HL-60 (cell line): Measurements from ENCODE around the gene TNFAIP8.
A peak's percentile ranks its signal among the peaks of the same experiment; 100 is the strongest.

ENCODE experiments used
- DNase-seq, 2 experiments: peaks; one replicate each; pipeline ENCODE4 v3.0.0-alpha.2; 2010 to 2020; ENCODE audit warnings: low read depth in 1 of 2, low spot score in 1 of 2
- H3K27ac ChIP-seq: fragments of 250-450 bp; sonication (Bioruptor Pico); replicated peaks from 2 replicates; pipeline ENCODE4 v1.5.1; 2020; ENCODE audit warnings: mild to moderate bottlenecking, moderate library complexity
- H3K27me3 ChIP-seq: fragments of 250-450 bp; sonication (Bioruptor Pico); 2 replicates; pipeline ENCODE4 v1.5.1; 2021; ENCODE audit warnings: mild to moderate bottlenecking, moderate library complexity; ENCODE audit not compliant: insufficient read depth, poor library complexity, severe bottlenecking
- H3K4me3 ChIP-seq: replicated peaks from 2 replicates; pipeline ENCODE4 v1.5.1; 2011; ENCODE audit warnings: mild to moderate bottlenecking, control low read depth, low read length; ENCODE audit not compliant: insufficient read depth
- GABPA ChIP-seq: IDR thresholded peaks from 2 replicates; pipeline ENCODE4 v1.6.1; 2012; ENCODE audit warnings: low read depth
- POLR2AphosphoS5 ChIP-seq: IDR thresholded peaks from 2 replicates; pipeline ENCODE4 v1.6.1; 2012; ENCODE audit warnings: low read depth
- SPI1 ChIP-seq: IDR thresholded peaks from 2 replicates; pipeline ENCODE4 v1.6.1; 2012; ENCODE audit warnings: low read depth, mild to moderate bottlenecking, borderline replicate concordance
- TF ChIP-seq, protein P1 (sequence below): IDR thresholded peaks from 2 replicates; pipeline ENCODE4 v1.6.1; 2012; ENCODE audit warnings: low read depth; ENCODE audit not compliant: insufficient replicate concordance
- TF ChIP-seq, protein P2 (sequence below): IDR thresholded peaks from one replicate; pipeline ENCODE4 v1.5.1; 2011; ENCODE audit warnings: low read length, control low read depth, inconsistent platforms; ENCODE audit not compliant: insufficient read depth

Gene TNFAIP8

DNA sequence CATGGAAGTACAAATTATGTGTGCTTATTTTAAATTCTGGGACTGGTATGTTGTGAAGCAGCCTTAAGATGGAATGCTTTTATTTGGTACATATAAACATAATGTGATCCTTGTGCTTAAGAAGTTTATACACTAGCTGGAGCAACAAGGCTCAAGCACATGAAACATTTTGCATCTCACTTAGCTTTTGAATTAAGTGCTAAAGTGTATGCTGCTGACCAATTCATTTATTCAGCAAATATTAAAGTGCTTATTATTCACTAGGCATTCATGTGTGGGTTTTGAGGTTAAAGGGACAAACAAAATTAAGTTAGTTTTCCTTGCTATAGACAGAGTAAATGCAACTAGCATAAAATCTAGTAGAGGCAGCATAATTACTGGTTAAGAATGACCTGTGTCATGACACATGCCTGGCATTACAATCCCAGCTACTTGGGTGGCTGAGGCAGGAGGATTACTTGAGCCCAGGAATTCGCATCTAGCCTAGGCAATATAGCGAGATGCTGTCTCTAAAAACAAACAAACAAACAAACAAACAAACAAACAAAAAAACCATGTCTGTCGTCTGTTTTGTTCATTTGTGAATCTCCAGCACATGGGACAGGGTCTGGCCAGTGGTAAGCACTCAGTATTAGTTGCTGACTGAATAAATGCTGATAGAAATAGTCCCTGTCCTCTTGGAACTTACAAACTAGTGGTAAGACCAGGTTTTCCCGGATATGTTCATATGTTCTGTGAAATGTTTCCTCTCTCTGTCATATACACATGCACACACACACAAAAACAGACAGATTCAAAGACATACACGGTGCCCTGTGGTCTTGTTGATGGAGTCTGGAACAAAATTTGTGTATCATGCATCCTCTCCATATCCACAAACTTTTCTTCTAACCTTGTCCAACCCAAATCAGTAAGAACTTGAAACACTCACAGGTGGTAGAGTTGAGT, 41.9 kb upstream of the TNFAIP8 start:
- Histone ChIP-seq H3K4me3 (no peak overlapping the region), H3K27ac (peak overlapping the region; percentile 27), H3K27me3 (no peaks in the 10 kb centered on the region)
- TF ChIP-seq, protein P1, sequence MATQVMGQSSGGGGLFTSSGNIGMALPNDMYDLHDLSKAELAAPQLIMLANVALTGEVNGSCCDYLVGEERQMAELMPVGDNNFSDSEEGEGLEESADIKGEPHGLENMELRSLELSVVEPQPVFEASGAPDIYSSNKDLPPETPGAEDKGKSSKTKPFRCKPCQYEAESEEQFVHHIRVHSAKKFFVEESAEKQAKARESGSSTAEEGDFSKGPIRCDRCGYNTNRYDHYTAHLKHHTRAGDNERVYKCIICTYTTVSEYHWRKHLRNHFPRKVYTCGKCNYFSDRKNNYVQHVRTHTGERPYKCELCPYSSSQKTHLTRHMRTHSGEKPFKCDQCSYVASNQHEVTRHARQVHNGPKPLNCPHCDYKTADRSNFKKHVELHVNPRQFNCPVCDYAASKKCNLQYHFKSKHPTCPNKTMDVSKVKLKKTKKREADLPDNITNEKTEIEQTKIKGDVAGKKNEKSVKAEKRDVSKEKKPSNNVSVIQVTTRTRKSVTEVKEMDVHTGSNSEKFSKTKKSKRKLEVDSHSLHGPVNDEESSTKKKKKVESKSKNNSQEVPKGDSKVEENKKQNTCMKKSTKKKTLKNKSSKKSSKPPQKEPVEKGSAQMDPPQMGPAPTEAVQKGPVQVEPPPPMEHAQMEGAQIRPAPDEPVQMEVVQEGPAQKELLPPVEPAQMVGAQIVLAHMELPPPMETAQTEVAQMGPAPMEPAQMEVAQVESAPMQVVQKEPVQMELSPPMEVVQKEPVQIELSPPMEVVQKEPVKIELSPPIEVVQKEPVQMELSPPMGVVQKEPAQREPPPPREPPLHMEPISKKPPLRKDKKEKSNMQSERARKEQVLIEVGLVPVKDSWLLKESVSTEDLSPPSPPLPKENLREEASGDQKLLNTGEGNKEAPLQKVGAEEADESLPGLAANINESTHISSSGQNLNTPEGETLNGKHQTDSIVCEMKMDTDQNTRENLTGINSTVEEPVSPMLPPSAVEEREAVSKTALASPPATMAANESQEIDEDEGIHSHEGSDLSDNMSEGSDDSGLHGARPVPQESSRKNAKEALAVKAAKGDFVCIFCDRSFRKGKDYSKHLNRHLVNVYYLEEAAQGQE = no peak
- TF ChIP-seq, protein P2, sequence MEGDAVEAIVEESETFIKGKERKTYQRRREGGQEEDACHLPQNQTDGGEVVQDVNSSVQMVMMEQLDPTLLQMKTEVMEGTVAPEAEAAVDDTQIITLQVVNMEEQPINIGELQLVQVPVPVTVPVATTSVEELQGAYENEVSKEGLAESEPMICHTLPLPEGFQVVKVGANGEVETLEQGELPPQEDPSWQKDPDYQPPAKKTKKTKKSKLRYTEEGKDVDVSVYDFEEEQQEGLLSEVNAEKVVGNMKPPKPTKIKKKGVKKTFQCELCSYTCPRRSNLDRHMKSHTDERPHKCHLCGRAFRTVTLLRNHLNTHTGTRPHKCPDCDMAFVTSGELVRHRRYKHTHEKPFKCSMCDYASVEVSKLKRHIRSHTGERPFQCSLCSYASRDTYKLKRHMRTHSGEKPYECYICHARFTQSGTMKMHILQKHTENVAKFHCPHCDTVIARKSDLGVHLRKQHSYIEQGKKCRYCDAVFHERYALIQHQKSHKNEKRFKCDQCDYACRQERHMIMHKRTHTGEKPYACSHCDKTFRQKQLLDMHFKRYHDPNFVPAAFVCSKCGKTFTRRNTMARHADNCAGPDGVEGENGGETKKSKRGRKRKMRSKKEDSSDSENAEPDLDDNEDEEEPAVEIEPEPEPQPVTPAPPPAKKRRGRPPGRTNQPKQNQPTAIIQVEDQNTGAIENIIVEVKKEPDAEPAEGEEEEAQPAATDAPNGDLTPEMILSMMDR = no peak
- TF ChIP-seq GABPA = no peak
- TF ChIP-seq POLR2AphosphoS5 = no peak
- TF ChIP-seq SPI1 = no peak
- no peak for DNase-seq

DNA sequence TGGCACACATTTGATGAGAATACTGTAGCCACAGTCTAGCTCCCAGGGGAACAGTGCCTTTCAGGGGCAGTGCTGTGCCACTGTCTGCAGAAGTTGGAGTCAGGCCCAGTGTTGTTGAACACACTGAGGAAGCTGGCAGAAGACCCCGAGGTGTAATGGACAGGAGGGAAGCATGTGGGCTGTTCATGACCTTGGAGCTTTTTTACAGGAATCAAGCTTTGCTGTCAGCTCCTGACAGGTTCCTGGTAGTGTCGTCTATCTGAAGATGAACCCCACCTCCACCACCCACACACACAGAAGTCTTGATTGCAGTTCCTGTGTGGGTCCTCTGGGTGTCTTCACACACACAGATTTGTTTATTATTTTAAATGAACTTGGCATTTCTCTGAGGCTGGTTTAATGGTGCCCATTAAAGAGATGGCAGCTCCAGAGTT, 40.3 kb upstream of the TNFAIP8 start:
- Histone ChIP-seq H3K27me3 (no peaks in the 10 kb centered on the region), H3K27ac (peak overlapping the region; percentile 28; the same call in 1 of the 2 replicates), H3K4me3 (no peak overlapping the region)
- peak in 1 of 2 experiments; percentile 47 for DNase-seq
- TF ChIP-seq, protein P2 = no peak
- TF ChIP-seq, protein P1 = no peak
- no peak for TF ChIP-seq POLR2AphosphoS5
- TF ChIP-seq GABPA = no peak
- no peak for TF ChIP-seq SPI1

- no peak overlapping the region for H3K27ac ChIP-seq
- no peak for DNase-seq
- TF ChIP-seq, protein P1 = no peak
- TF ChIP-seq GABPA = no peak
- TF ChIP-seq POLR2AphosphoS5 = no peak
- TF ChIP-seq SPI1 = no peak
- TF ChIP-seq, protein P2 = no peak
- no peaks in the 10 kb centered on the region for H3K27me3 ChIP-seq
- H3K4me3 ChIP-seq = no peak overlapping the region
Observed at GRCh38 chr5:119316086-119316485, 39.7 kb upstream of the TNFAIP8 start.
